DOHH2 (cell line): Measurements from ENCODE around the gene KRT31.

Experiments used
- H3F3A ChIP-seq: fragments of 200-600 bp; sonication (generic), shearing (Covaris generic); 2 replicates; pipeline ENCODE4 v1.6.0; 2016; ENCODE audit warnings: antibody characterized with exemption, mild to moderate bottlenecking; ENCODE audit not compliant: control insufficient read depth, insufficient read depth
- H3K27ac ChIP-seq: fragments of 200-600 bp; sonication (generic); 2 replicates; pipeline ENCODE4 v1.5.1; 2014; ENCODE audit warnings: low read depth, mild to moderate bottlenecking, low read length, moderate library complexity
- H3K27me3 ChIP-seq: fragments of 200-600 bp; sonication (generic); 2 replicates; pipeline ENCODE4 v1.6.1; 2014; ENCODE audit warnings: mild to moderate bottlenecking, low read length, mixed read lengths; ENCODE audit not compliant: control insufficient read depth
- H3K36me3 ChIP-seq: fragments of 200-600 bp; sonication (generic); 2 replicates; pipeline ENCODE4 v1.6.1; 2014; ENCODE audit warnings: mild to moderate bottlenecking, low read length, moderate library complexity, mixed read lengths; ENCODE audit not compliant: control insufficient read depth
- H3K4me1 ChIP-seq: fragments of 200-600 bp; sonication (generic); 2 replicates; pipeline ENCODE4 v1.6.1; 2014; ENCODE audit warnings: mild to moderate bottlenecking, low read length, mixed read lengths; ENCODE audit not compliant: control insufficient read depth
- H3K4me2 ChIP-seq: fragments of 200-600 bp; sonication (generic); 2 replicates; pipeline ENCODE4 v1.6.0; 2014; ENCODE audit warnings: mild to moderate bottlenecking, low read length, moderate library complexity
- H3K4me3 ChIP-seq: fragments of 200-600 bp; sonication (generic); 2 replicates; pipeline ENCODE4 v1.5.1; 2014; ENCODE audit warnings: mild to moderate bottlenecking, low read length, mixed read lengths
- H3K79me2 ChIP-seq: fragments of 200-600 bp; sonication (generic); 2 replicates; pipeline ENCODE4 v1.6.1; 2014; ENCODE audit warnings: mild to moderate bottlenecking, low read length, mixed read lengths; ENCODE audit not compliant: control insufficient read depth
- H3K9me2 ChIP-seq: fragments of 200-600 bp; sonication (generic); replicated peaks from 2 replicates; pipeline ENCODE4 v1.6.1; 2014; ENCODE audit warnings: mild to moderate bottlenecking, low read length, mixed read lengths; ENCODE audit not compliant: control insufficient read depth
- H3K9me3 ChIP-seq: fragments of 200-600 bp; sonication (generic); 2 replicates; pipeline ENCODE4 v1.6.1; 2014; ENCODE audit warnings: antibody characterized with exemption, low read length, mixed read lengths; ENCODE audit not compliant: control insufficient read depth, insufficient read depth
- H4K20me1 ChIP-seq: fragments of 200-600 bp; sonication (generic); 2 replicates; pipeline ENCODE4 v1.6.0; 2014; ENCODE audit warnings: low read depth, mild to moderate bottlenecking, antibody characterized with exemption, low read length, moderate library complexity; ENCODE audit not compliant: control insufficient read depth, insufficient read depth
- EZH2phosphoT487 ChIP-seq: fragments of 200-600 bp; sonication (generic); IDR thresholded peaks from 2 replicates; pipeline ENCODE4 v1.6.1; 2017; ENCODE audit warnings: borderline replicate concordance, mild to moderate bottlenecking, antibody characterized with exemption, low read length, moderate library complexity, mixed read lengths
- TF ChIP-seq, protein P1 (sequence below): fragments of 200-600 bp; sonication (generic); IDR thresholded peaks from one replicate; pipeline ENCODE4 v1.5.1; 2014; ENCODE audit warnings: antibody characterized with exemption, mild to moderate bottlenecking, low read depth, low read length; ENCODE audit not compliant: poor library complexity, severe bottlenecking

KRT31 gene

GRCh38 chr17:41369713-41370112 is 27.7 kb downstream of the KRT31 start, which contains the start of gene KRT33B:
Gene KRT33B, minus strand, starts transcription at chr17:41369813. Its CDS starts 63 bp downstream, at chr17:41369750.
- Histone ChIP-seq H3K9me2 (no peaks in the 10 kb centered on the region), H3K79me2 (no peaks in the 10 kb centered on the region), H3K9me3 (no peaks in the 10 kb centered on the region), H4K20me1 (no peaks in the 10 kb centered on the region), H3K27me3 (0 out of 2 replicates have a peak, but pooled peaks cover 6% of the 10 kb centered on the region), H3K36me3 (no peaks in the 10 kb centered on the region), H3K4me2 (no peak within 1 kb of the TSS), H3K4me3 (no peak within 1 kb of the TSS), H3K4me1 (no peaks in the 10 kb centered on the region), H3F3A (no peaks in the 10 kb centered on the region), H3K27ac (no peak within 1 kb of the TSS)
- TF ChIP-seq, protein P1, sequence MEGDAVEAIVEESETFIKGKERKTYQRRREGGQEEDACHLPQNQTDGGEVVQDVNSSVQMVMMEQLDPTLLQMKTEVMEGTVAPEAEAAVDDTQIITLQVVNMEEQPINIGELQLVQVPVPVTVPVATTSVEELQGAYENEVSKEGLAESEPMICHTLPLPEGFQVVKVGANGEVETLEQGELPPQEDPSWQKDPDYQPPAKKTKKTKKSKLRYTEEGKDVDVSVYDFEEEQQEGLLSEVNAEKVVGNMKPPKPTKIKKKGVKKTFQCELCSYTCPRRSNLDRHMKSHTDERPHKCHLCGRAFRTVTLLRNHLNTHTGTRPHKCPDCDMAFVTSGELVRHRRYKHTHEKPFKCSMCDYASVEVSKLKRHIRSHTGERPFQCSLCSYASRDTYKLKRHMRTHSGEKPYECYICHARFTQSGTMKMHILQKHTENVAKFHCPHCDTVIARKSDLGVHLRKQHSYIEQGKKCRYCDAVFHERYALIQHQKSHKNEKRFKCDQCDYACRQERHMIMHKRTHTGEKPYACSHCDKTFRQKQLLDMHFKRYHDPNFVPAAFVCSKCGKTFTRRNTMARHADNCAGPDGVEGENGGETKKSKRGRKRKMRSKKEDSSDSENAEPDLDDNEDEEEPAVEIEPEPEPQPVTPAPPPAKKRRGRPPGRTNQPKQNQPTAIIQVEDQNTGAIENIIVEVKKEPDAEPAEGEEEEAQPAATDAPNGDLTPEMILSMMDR = no peak
- TF ChIP-seq EZH2phosphoT487 = no peak

DNA sequence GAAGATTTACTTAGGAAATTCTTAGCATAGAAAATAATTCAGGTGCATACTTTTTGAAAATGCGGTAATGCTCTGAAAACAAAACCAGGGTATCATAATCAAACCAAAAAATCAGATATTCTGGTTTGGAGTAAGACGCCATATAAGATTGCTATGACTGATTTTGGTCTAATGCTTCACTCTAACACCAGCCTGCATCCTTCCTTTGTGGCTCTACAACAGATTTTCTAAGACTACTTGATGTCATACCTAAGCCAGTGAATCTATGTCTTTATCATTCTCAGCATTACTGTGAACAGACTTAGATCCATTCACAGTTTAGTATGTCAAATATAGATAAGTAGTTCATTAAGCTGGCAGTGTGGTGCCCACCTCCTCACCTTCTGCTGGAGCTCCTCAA is 28.4 kb downstream of the KRT31 start:
- Histone ChIP-seq H3K36me3 (no peaks in the 10 kb centered on the region), H3K27ac (no peak overlapping the region), H3K4me1 (no peaks in the 10 kb centered on the region), H3K27me3 (0 out of 2 replicates have a peak, but pooled peaks cover 6% of the 10 kb centered on the region), H4K20me1 (no peaks in the 10 kb centered on the region), H3K79me2 (no peaks in the 10 kb centered on the region), H3K9me2 (no peaks in the 10 kb centered on the region), H3K4me2 (no peak overlapping the region), H3F3A (no peaks in the 10 kb centered on the region), H3K4me3 (no peak overlapping the region), H3K9me3 (no peaks in the 10 kb centered on the region)
- TF ChIP-seq, protein P1 = no peak
- no peak for TF ChIP-seq EZH2phosphoT487

GRCh38 chr17:41367426-41368075 is 29.9 kb downstream of the KRT31 start:
- no peaks in the 10 kb centered on the region for H3K9me3 ChIP-seq
- H3K79me2 ChIP-seq = no peaks in the 10 kb centered on the region
- H4K20me1 ChIP-seq = no peaks in the 10 kb centered on the region
- no peaks in the 10 kb centered on the region for H3K9me2 ChIP-seq
- no peaks in the 10 kb centered on the region for H3F3A ChIP-seq
- TF ChIP-seq, protein P1 = no peak
- no peak for TF ChIP-seq EZH2phosphoT487
- H3K4me1 ChIP-seq = no peaks in the 10 kb centered on the region
- no peak overlapping the region for H3K4me3 ChIP-seq
- H3K27ac ChIP-seq = no peak overlapping the region
- no peak overlapping the region for H3K4me2 ChIP-seq
- H3K36me3 ChIP-seq = no peaks in the 10 kb centered on the region
- 0 out of 2 replicates have a peak, but pooled peaks cover 3% of the 10 kb centered on the region for H3K27me3 ChIP-seq
